ENCODE results near the gene GSPT1. TPM values are rescaled to one million over a fixed set of nuclear protein-coding genes. Genes with fewer than 3 reads are reported as not detected.

The GSPT1 gene
- total RNA-seq, 4 donors from 2014 or later, result 38.6 to 55.3 (median 52.0) TPM

DNA sequence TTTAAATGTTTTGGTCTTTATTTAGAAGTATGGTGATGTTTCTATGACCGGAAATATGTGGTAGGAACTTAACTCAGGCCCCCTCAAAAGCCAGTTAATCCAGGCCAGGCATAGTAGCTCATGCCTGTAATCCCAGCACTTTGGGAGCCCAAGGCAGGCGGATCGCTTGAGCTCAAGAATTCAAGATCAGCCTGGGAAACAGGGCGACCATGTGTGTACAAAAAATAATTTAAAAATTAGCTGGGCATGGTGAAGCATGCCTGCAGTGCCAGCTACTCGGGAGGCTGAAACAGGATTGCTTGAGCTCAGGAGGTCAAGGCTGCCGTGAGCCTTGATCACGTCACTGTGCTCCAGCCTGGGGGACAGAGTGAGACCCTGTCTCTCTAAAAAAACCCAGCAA is 74.7 kb downstream of the GSPT1 start:
- WGBS, 2 donors, result 96 to 97% methylated on average over 7 of the region's 7 CpGs
- H3K4me3 ChIP-seq (ENCODE audit: low read depth, poor library complexity, severe bottlenecking), result no peak overlapping the region
- intact Hi-C loops (cut with DNase I; ENCODE audit: low total_unique reads), result no loop called here
- TF ChIP-seq, protein P1, sequence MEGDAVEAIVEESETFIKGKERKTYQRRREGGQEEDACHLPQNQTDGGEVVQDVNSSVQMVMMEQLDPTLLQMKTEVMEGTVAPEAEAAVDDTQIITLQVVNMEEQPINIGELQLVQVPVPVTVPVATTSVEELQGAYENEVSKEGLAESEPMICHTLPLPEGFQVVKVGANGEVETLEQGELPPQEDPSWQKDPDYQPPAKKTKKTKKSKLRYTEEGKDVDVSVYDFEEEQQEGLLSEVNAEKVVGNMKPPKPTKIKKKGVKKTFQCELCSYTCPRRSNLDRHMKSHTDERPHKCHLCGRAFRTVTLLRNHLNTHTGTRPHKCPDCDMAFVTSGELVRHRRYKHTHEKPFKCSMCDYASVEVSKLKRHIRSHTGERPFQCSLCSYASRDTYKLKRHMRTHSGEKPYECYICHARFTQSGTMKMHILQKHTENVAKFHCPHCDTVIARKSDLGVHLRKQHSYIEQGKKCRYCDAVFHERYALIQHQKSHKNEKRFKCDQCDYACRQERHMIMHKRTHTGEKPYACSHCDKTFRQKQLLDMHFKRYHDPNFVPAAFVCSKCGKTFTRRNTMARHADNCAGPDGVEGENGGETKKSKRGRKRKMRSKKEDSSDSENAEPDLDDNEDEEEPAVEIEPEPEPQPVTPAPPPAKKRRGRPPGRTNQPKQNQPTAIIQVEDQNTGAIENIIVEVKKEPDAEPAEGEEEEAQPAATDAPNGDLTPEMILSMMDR (IDR thresholded peaks at IDR 0.05), result no peak
- no peak for TF ChIP-seq POLR2A (IDR thresholded peaks at IDR 0.05)
- DNase-seq (ENCODE audit: low spot score in 2 of 2), result no peak

DNA sequence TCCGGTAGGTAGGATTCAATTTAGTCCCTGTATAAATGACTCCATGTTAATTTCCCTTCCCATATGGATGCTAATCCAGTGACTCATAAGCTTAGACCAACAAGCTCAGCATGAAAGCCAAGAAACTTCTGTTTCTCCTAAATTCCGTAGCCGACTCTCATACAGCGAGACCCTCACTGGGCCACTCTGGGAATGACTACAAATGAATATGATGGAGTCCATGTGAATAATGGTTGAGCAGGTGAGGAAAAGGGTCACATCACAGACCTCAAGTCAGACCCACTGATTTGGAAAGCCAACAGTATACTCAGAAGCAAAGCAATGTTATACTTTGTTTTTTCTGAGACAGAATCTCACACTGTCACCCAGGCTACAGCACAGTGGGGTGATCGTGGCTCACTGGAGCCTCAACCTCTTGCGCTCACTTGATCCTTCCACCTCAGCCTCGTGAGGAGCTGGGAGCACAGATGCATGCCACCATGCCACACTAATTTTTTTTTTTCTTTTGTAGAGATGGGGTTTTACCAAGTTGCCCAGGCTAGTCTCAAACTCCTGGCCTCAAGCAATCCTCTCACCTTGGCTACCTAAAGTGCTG is 79.0 kb downstream of the GSPT1 start:
- TF ChIP-seq POLR2A (IDR thresholded peaks at IDR 0.05), result no peak
- TF ChIP-seq, protein P1 (IDR thresholded peaks at IDR 0.05), result no peak
- no peak for DNase-seq (ENCODE audit: low spot score in 2 of 2)
- 79 to 80% methylated on average over 7 of the region's 7 CpGs for WGBS, 2 donors
- no peak overlapping the region for H3K4me3 ChIP-seq (ENCODE audit: low read depth, poor library complexity, severe bottlenecking)
- intact Hi-C loops (cut with DNase I; ENCODE audit: low total_unique reads), result no loop called here

DNA sequence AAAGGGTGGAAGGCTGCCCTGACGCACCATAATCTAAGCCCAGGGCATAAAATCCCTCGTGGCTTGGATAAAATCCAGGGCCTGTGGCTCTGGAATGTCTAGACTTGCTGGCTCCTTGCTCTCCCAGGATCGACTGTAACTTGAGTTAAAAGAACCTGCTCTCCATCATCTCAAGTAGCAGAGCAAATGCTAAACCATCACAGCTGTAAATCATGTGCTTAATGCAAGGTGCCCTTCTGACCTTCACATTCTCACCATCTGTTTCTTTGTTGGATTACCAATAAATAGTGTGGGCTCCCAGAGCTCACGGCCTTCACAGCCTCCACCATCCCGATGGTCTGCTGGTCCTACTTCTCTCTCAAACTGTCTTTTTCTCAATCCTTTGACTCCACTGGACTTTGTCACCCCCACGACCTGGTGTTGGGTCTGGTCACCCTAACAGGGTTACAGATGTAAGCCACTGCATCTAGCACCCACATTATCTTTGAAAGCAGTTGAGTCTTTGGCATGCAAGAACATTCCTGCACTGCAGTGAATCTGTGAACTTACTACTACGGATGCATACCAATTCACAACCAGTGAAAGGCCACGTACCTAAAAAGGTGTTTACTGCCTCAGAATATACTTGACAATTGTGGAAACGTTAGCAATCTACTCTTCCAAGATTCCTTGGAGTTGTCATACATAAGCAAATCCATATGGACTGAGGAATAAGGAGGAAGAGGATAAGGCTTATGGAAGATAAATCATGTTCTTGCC is 79.7 kb downstream of the GSPT1 start:
- intact Hi-C loops (cut with DNase I; ENCODE audit: low total_unique reads), result no loop called here
- TF ChIP-seq, protein P1 (IDR thresholded peaks at IDR 0.05), result no peak
- no peak for TF ChIP-seq POLR2A (IDR thresholded peaks at IDR 0.05)
- no peak overlapping the region for H3K4me3 ChIP-seq (ENCODE audit: low read depth, poor library complexity, severe bottlenecking)
- WGBS, 2 donors, result 47 to 53% methylated on average over 9 of the region's 9 CpGs
- no peak for DNase-seq (ENCODE audit: low spot score in 2 of 2)

DNA sequence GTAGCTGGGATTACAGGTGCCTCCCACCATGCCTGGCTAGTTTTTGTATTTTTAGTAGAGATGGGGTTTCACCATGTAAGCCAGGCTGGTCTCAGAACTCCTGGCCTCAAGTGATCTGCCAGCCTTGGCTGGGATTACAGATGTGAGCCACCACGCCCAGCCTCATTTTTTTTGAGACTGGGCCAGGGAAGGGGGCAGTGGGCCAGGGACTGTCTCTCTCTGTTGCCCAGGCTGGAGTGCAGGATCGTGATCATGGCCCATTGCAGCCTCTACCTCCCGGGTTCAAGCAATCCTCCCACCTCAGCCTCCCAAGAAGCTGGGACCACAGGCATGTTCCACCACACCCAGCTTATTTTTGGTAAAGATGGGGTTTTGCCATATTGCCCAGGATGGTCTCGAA is 80.4 kb downstream of the GSPT1 start:
- no peak for DNase-seq (ENCODE audit: low spot score in 2 of 2)
- TF ChIP-seq POLR2A (IDR thresholded peaks at IDR 0.05), result no peak
- TF ChIP-seq, protein P1 (IDR thresholded peaks at IDR 0.05), result no peak
- intact Hi-C loops (cut with DNase I; ENCODE audit: low total_unique reads), result no loop called here
- 63 to 65% methylated on average over 4 of the region's 4 CpGs for WGBS, 2 donors
- H3K4me3 ChIP-seq (ENCODE audit: low read depth, poor library complexity, severe bottlenecking), result no peak overlapping the region

DNA sequence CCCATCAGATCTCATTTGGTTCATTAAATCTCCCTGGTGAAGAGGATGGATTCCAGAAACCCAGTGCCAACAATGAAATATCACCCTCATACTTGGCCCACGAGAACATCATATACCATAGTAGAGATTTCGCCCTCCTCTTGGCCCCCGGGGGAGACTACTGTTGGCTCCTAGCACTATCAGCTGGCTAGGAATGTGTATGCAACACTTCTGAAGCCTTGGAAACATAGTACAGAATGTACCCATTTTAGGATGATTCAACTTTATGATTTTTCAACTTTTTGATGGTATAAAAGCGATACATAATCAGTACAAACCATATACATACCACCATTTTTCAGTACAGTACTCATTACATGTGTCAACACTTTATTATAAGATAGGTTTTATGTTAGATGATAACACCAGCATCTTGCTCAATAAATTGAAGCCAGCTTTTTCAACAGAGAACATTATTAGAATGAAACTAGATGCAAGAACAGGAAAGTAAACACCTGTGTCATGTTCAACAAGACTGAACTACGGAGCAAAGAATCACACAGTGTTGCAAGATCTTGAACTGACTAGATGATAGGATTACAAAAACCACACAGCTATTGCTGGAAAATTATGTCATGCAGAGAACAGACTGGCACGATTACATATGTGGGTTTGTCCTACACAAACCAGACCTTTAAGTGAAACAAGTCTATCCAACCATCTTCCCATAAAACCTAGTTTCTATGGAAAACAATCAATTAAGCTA is 81.6 kb downstream of the GSPT1 start:
- TF ChIP-seq, protein P1 (IDR thresholded peaks at IDR 0.05), result no peak
- no peak for TF ChIP-seq POLR2A (IDR thresholded peaks at IDR 0.05)
- WGBS, 2 donors, result 51 to 52% methylated on average over 6 of the region's 6 CpGs
- DNase-seq (ENCODE audit: low spot score in 2 of 2), result no peak
- H3K4me3 ChIP-seq (ENCODE audit: low read depth, poor library complexity, severe bottlenecking), result no peak overlapping the region
- intact Hi-C loops (cut with DNase I; ENCODE audit: low total_unique reads), result no loop called here
